ENCODE results near the gene MARCKS. TPM values are rescaled to one million over a fixed set of nuclear protein-coding genes. Genes with fewer than 3 reads are reported as not detected.

The MARCKS gene
- total and polyA plus RNA-seq, 10 of the 15 experiments (the other 5 are each of a cell fraction or from before 2014, with no cell fraction given): 29.0 to 164 (median 74.5) TPM

- 0 out of 2 replicates have a peak, but pooled peaks have one; percentile 17 for TF ChIP-seq ZNF592 (IDR thresholded peaks at IDR 0.05)
- TF ChIP-seq NKRF (conservative IDR thresholded peaks at IDR 0.05): no peak
- TF ChIP-seq CREM (IDR thresholded peaks at IDR 0.05; ENCODE audit: low read depth): no peak
- no peak; the same call in 1 of the 2 replicates for TF ChIP-seq MTA3 (IDR thresholded peaks at IDR 0.05; ENCODE audit: borderline replicate concordance, low read length)
- peak; percentile 82 for TF ChIP-seq DPF2 (IDR thresholded peaks at IDR 0.05)
- TF ChIP-seq SKIL (IDR thresholded peaks at IDR 0.05; ENCODE audit: low read depth, poor library complexity, severe bottlenecking): peak; percentile 87
- TF ChIP-seq SREBF1 (IDR thresholded peaks at IDR 0.05; ENCODE audit: low read length): no peak
- TF ChIP-seq MYB (IDR thresholded peaks at IDR 0.05; ENCODE audit: borderline replicate concordance, low read depth, low read length): no peak
- no peak for TF ChIP-seq FOXK2 (IDR thresholded peaks at IDR 0.05)
- no peak for TF ChIP-seq FOXM1 (IDR thresholded peaks at IDR 0.05; ENCODE audit: low read depth, low read length)
- peak; percentile 92 for TF ChIP-seq GATAD2B (conservative IDR thresholded peaks at IDR 0.05; ENCODE audit: low read depth)
- peak; percentile 48 to 67; a peak in 2 of 4 replicates for TF ChIP-seq EP300 (IDR thresholded peaks at IDR 0.05; ENCODE audit: borderline replicate concordance in 1 of 2, control insufficient read depth in 1 of 2, low read depth in 2 of 2, low read length in 2 of 2)
- TF ChIP-seq TCF12 (IDR thresholded peaks at IDR 0.05; ENCODE audit: low read depth, low read length): 0 out of 2 replicates have a peak, but pooled peaks have one; percentile 21
- peak in 1 of 3 experiments; percentile 17; a peak in 2 of 6 replicates for TF ChIP-seq CTCF (IDR thresholded peaks at IDR 0.05 in 2 of 3, conservative IDR thresholded peaks at IDR 0.05 in 1 of 3; ENCODE audit: control insufficient read depth in 2 of 3, extremely low read depth in 1 of 3, insufficient read depth in 1 of 3, low read depth in 3 of 3, low read length in 3 of 3)
- TF ChIP-seq SMC3 (IDR thresholded peaks at IDR 0.05; ENCODE audit: borderline replicate concordance, low read length): peak; percentile 29
- peak; percentile 65; the same call in 1 of the 2 replicates for TF ChIP-seq NR2F1 (conservative IDR thresholded peaks at IDR 0.05)
- TF ChIP-seq ZNF24 (IDR thresholded peaks at IDR 0.05): peak; percentile 50
- no peak for TF ChIP-seq RUNX3 (IDR thresholded peaks at IDR 0.05; ENCODE audit: low read length)
- TF ChIP-seq SMARCA5 (IDR thresholded peaks at IDR 0.05): no peak
- TF ChIP-seq RAD21 (IDR thresholded peaks at IDR 0.05; ENCODE audit: insufficient read depth, low read depth, low read length): 0 out of 2 replicates have a peak, but pooled peaks have one; percentile 21
- TF ChIP-seq IKZF1 (conservative IDR thresholded peaks at IDR 0.05): peak; percentile 88
Measured at GRCh38 chr6:113873043-113873667, 16.0 kb downstream of the MARCKS start (continued).
